HEK293 (cell line): Measurements from ENCODE around the gene ZNF273.
"Not testable (repeated sequence)": the region's sequence is repeated elsewhere in the genome, so short reads cannot be mapped to it uniquely, and the experiment has no call there.

Source experiments
- CTCF ChIA-PET: fragments of 350-600 bp; formaldehyde crosslinking; extraction: SDS; loops from one replicate; lab custom pipeline; 2021; ENCODE audit warnings: antibody characterized with exemption; lab: Yijun Ruan, JAX
- POLR2A ChIA-PET: fragments of 300-600 bp; formaldehyde crosslinking; extraction: SDS; loops from one replicate; lab custom pipeline; 2020; ENCODE audit warnings: antibody characterized with exemption, inconsistent platforms; lab: Yijun Ruan, JAX
- H3K27ac ChIP-seq: fragments of 200-500 bp; sonication (Bioruptor generic); 2 replicates; pipeline ENCODE4 v1.5.1; 2014; ENCODE audit warnings: low read depth, low read length, control low read depth, inconsistent platforms; ENCODE audit errors: extremely low read depth
- H3K36me3 ChIP-seq, 2 experiments: fragments of 200-500 bp in 1 of 2; sonication (Bioruptor generic) in 1 of 2; 1 replicate in 1 of 2; 2 replicates in 1 of 2; pipeline ENCODE4 v1.5.1; 2014 to 2017; ENCODE audit warnings: inconsistent platforms in 2 of 2, low read length in 2 of 2; ENCODE audit not compliant: control insufficient read depth in 2 of 2, insufficient read depth in 1 of 2
- H3K4me1 ChIP-seq: fragments of 200-500 bp; sonication (Bioruptor generic); 2 replicates; pipeline ENCODE4 v1.5.1; 2014; ENCODE audit warnings: mild to moderate bottlenecking, low read length, inconsistent platforms; ENCODE audit not compliant: control insufficient read depth, insufficient read depth
- H3K4me3 ChIP-seq: 2 replicates; pipeline ENCODE4 v1.5.1; 2011; ENCODE audit warnings: low read depth, mild to moderate bottlenecking, control low read depth, low read length, moderate library complexity
- H3K9me3 ChIP-seq: fragments of 200-500 bp; sonication (Bioruptor generic); 2 replicates; pipeline ENCODE4 v1.5.1; 2014; ENCODE audit warnings: low read depth, low read length, inconsistent platforms; ENCODE audit not compliant: control insufficient read depth, insufficient read depth
- GLI2 ChIP-seq: fragments of 450-650 bp; formaldehyde crosslinking; IDR thresholded peaks from 2 replicates; pipeline ENCODE4; 2017; ENCODE audit warnings: missing biosample characterization, missing genetic modification characterization, low read depth, borderline replicate concordance
- GLIS2 ChIP-seq: fragments of 450-650 bp; formaldehyde crosslinking; IDR thresholded peaks from 2 replicates; pipeline ENCODE4 v1.5.1; 2016; ENCODE audit warnings: missing biosample characterization, missing genetic modification characterization
- KLF1 ChIP-seq: fragments of 450-650 bp; formaldehyde crosslinking; IDR thresholded peaks from 2 replicates; pipeline ENCODE4 v1.5.1; 2016; ENCODE audit warnings: missing biosample characterization, missing genetic modification characterization
- OSR2 ChIP-seq: fragments of 450-650 bp; formaldehyde crosslinking; IDR thresholded peaks from 2 replicates; pipeline ENCODE4 v1.5.1; 2016; ENCODE audit warnings: missing biosample characterization, missing genetic modification characterization
- SALL2 ChIP-seq: fragments of 450-650 bp; formaldehyde crosslinking; IDR thresholded peaks from 2 replicates; pipeline ENCODE4 v1.5.0; 2017; ENCODE audit warnings: missing biosample characterization, mild to moderate bottlenecking, missing genetic modification characterization, borderline replicate concordance
- ZBTB1 ChIP-seq: fragments of 450-650 bp; formaldehyde crosslinking; IDR thresholded peaks from 2 replicates; pipeline ENCODE4 v1.5.1; 2016; ENCODE audit warnings: missing biosample characterization, missing genetic modification characterization
- ZNF133 ChIP-seq: fragments of 450-650 bp; formaldehyde crosslinking; IDR thresholded peaks from 2 replicates; pipeline ENCODE4 v1.5.1; 2016; ENCODE audit warnings: missing biosample characterization, missing genetic modification characterization
- ZNF16 ChIP-seq: fragments of 450-650 bp; formaldehyde crosslinking; IDR thresholded peaks from 2 replicates; pipeline ENCODE4 v1.5.1; 2016; ENCODE audit warnings: low read depth, missing biosample characterization, missing genetic modification characterization
- ZNF174 ChIP-seq: fragments of 450-650 bp; formaldehyde crosslinking; IDR thresholded peaks from 2 replicates; pipeline ENCODE4 v1.5.0; 2017; ENCODE audit warnings: missing biosample characterization, mild to moderate bottlenecking, missing genetic modification characterization
- ZNF18 ChIP-seq: fragments of 450-650 bp; formaldehyde crosslinking; IDR thresholded peaks from 2 replicates; pipeline ENCODE4 v1.5.1; 2016; ENCODE audit warnings: missing biosample characterization, missing genetic modification characterization
- ZNF211 ChIP-seq: fragments of 450-650 bp; formaldehyde crosslinking; IDR thresholded peaks from 2 replicates; pipeline ENCODE4 v1.5.1; 2016; ENCODE audit warnings: low read depth, missing biosample characterization, missing genetic modification characterization
- ZNF280C ChIP-seq: fragments of 450-650 bp; formaldehyde crosslinking; IDR thresholded peaks from 2 replicates; pipeline ENCODE4 v1.5.1; 2016; ENCODE audit warnings: missing biosample characterization, missing genetic modification characterization
- ZNF394 ChIP-seq: fragments of 450-650 bp; formaldehyde crosslinking; IDR thresholded peaks from 2 replicates; pipeline ENCODE4 v1.5.1; 2016; ENCODE audit warnings: missing biosample characterization, missing genetic modification characterization, mild to moderate bottlenecking, moderate library complexity, borderline replicate concordance
- ZNF404 ChIP-seq: fragments of 450-650 bp; formaldehyde crosslinking; IDR thresholded peaks from 2 replicates; pipeline ENCODE4 v1.5.1; 2017; ENCODE audit warnings: missing biosample characterization, missing genetic modification characterization
- ZNF623 ChIP-seq: fragments of 450-650 bp; formaldehyde crosslinking; IDR thresholded peaks from 2 replicates; pipeline ENCODE4 v1.5.1; 2016; ENCODE audit warnings: missing biosample characterization, missing genetic modification characterization
- ZNF664 ChIP-seq: fragments of 450-650 bp; formaldehyde crosslinking; IDR thresholded peaks from 2 replicates; pipeline ENCODE4 v1.5.1; 2016; ENCODE audit warnings: missing biosample characterization, missing genetic modification characterization
- TF ChIP-seq, protein P1 (sequence below): fragments of 450-650 bp; formaldehyde crosslinking; IDR thresholded peaks from 2 replicates; pipeline ENCODE4 v1.5.1; 2017; ENCODE audit warnings: missing biosample characterization, missing genetic modification characterization
- TF ChIP-seq, protein P2 (sequence below): fragments of 450-650 bp; formaldehyde crosslinking; IDR thresholded peaks from 2 replicates; pipeline ENCODE4 v1.5.1; 2016; ENCODE audit warnings: missing biosample characterization, missing genetic modification characterization
- TF ChIP-seq, protein P3 (sequence below): fragments of 450-650 bp; formaldehyde crosslinking; IDR thresholded peaks from 2 replicates; pipeline ENCODE4 v1.5.1; 2016; ENCODE audit warnings: missing biosample characterization, missing genetic modification characterization
- TF ChIP-seq, protein P4 (sequence below): fragments of 450-650 bp; formaldehyde crosslinking; IDR thresholded peaks from 2 replicates; pipeline ENCODE4 v1.5.1; 2016; ENCODE audit warnings: missing biosample characterization, missing genetic modification characterization

ZNF273 gene

GRCh38 chr7:64893401-64893800 lies 9.7 kb upstream of the ZNF273 start:
- Histone ChIP-seq H3K4me1 (no peaks in the 10 kb centered on the region), H3K27ac (no peak overlapping the region), H3K9me3 (no peaks in the 10 kb centered on the region), H3K36me3 (no peaks in the 10 kb centered on the region), H3K4me3 (no peak overlapping the region)
- ChIA-PET CTCF (no interaction called here), POLR2A (no interaction called here)
- TF ChIP-seq ZNF16 (tag by site-specific recombination) (no peak), ZNF664 (tag by site-specific recombination) (no peak), ZNF133 (tag by site-specific recombination) (no peak), GLI2 (no peak), ZNF18 (no peak), ZNF404 (no peak), GLIS2 (no peak), ZNF623 (tag by site-specific recombination) (no peak)
- TF ChIP-seq, protein P1, sequence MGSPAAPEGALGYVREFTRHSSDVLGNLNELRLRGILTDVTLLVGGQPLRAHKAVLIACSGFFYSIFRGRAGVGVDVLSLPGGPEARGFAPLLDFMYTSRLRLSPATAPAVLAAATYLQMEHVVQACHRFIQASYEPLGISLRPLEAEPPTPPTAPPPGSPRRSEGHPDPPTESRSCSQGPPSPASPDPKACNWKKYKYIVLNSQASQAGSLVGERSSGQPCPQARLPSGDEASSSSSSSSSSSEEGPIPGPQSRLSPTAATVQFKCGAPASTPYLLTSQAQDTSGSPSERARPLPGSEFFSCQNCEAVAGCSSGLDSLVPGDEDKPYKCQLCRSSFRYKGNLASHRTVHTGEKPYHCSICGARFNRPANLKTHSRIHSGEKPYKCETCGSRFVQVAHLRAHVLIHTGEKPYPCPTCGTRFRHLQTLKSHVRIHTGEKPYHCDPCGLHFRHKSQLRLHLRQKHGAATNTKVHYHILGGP (tag by site-specific recombination), result no peak
- TF ChIP-seq, protein P2, sequence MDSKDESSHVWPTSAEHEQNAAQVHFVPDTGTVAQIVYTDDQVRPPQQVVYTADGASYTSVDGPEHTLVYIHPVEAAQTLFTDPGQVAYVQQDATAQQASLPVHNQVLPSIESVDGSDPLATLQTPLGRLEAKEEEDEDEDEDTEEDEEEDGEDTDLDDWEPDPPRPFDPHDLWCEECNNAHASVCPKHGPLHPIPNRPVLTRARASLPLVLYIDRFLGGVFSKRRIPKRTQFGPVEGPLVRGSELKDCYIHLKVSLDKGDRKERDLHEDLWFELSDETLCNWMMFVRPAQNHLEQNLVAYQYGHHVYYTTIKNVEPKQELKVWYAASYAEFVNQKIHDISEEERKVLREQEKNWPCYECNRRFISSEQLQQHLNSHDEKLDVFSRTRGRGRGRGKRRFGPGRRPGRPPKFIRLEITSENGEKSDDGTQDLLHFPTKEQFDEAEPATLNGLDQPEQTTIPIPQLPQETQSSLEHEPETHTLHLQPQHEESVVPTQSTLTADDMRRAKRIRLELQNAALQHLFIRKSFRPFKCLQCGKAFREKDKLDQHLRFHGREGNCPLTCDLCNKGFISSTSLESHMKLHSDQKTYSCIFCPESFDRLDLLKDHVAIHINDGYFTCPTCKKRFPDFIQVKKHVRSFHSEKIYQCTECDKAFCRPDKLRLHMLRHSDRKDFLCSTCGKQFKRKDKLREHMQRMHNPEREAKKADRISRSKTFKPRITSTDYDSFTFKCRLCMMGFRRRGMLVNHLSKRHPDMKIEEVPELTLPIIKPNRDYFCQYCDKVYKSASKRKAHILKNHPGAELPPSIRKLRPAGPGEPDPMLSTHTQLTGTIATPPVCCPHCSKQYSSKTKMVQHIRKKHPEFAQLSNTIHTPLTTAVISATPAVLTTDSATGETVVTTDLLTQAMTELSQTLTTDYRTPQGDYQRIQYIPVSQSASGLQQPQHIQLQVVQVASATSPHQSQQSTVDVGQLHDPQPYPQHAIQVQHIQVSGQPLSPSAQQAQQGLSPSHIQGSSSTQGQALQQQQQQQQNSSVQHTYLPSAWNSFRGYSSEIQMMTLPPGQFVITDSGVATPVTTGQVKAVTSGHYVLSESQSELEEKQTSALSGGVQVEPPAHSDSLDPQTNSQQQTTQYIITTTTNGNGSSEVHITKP, result no peak
- TF ChIP-seq, protein P3, sequence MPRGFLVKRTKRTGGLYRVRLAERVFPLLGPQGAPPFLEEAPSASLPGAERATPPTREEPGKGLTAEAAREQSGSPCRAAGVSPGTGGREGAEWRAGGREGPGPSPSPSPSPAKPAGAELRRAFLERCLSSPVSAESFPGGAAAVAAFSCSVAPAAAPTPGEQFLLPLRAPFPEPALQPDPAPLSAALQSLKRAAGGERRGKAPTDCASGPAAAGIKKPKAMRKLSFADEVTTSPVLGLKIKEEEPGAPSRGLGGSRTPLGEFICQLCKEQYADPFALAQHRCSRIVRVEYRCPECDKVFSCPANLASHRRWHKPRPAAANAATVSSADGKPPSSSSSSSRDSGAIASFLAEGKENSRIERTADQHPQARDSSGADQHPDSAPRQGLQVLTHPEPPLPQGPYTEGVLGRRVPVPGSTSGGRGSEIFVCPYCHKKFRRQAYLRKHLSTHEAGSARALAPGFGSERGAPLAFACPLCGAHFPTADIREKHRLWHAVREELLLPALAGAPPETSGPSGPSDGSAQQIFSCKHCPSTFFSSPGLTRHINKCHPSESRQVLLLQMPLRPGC, result no peak

GRCh38 chr7:64902461-64902805 lies 640 bp upstream of the ZNF273 start:
- CTCF ChIA-PET, H3K27ac ChIP-seq: not testable (repeated sequence)
- POLR2A ChIA-PET, result interaction anchor here (0.6 to 1.7 kb wide), 6 partner anchors 11 to 237 kb away, joined by 3 to 12 read pairs (median 4); partner anchors contain the start of genes ERV3-1 and ZNF107

DNA sequence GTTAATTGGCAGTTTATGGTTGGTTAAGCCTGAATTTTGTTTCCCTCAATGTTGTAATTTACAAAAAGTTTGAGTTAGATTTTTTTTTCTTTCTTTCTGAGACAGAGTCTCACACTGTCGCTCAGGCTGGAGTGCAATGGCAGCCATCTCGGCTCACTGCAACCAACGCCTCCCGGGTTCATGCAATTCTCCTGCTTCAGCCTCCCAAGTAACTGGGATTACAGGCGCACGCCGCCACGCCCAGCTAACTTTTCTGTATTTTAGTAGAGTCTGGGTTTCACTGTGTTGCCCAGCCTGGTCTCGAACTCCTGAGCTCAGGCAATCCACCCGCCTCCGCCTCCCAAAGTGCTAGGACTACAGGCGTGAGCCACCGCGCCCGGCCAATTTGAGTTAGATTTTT lies 935 bp downstream of the ZNF273 start:
- POLR2A ChIA-PET, result interaction anchor here (1.3 to 1.7 kb wide), 3 partner anchors 15 to 238 kb away, joined by 4 to 11 read pairs (median 4); partner anchors contain the start of genes ERV3-1 and ZNF107
- H3K9me3 ChIP-seq, result no peaks in the 10 kb centered on the region
- H3K4me3 ChIP-seq, result peak overlapping the region; percentile 78
- H3K36me3 ChIP-seq, result no peaks in the 10 kb centered on the region; a peak in 1 of 3 replicates
- CTCF ChIA-PET, result no interaction called here
- H3K27ac ChIP-seq, result no peak overlapping the region
- peaks cover 9% of the 10 kb centered on the region for H3K4me1 ChIP-seq
- TF ChIP-seq ZBTB1 (tag by site-specific recombination) (no peak), ZNF174 (no peak), KLF1 (tag by site-specific recombination) (no peak), ZNF280C (tag by site-specific recombination) (no peak), ZNF394 (no peak), ZNF211 (no peak), SALL2 (tag by site-specific recombination) (no peak), OSR2 (tag by site-specific recombination) (no peak)
- TF ChIP-seq, protein P4, sequence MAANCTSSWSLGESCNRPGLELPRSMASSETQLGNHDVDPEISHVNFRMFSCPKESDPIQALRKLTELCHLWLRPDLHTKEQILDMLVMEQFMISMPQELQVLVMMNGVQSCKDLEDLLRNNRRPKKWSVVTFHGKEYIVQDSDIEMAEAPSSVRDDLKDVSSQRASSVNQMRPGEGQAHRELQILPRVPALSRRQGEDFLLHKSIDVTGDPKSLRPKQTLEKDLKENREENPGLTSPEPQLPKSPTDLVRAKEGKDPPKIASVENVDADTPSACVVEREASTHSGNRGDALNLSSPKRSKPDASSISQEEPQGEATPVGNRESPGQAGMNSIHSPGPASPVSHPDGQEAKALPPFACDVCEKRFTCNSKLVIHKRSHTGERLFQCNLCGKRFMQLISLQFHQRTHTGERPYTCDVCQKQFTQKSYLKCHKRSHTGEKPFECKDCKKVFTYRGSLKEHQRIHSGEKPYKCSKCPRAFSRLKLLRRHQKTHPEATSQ (tag by site-specific recombination), result no peak

More at GRCh38 chr7:64902461-64902805, 640 bp upstream of the ZNF273 start:
- not testable (repeated sequence) for H3K36me3 ChIP-seq, H3K9me3 ChIP-seq, H3K4me1 ChIP-seq, H3K4me3 ChIP-seq
